OCI-LY3 (cell line): ENCODE measurements around the gene CCKAR.

Source experiments
- H2AFZ ChIP-seq: fragments of 200-600, 300-600 bp; shearing (Covaris generic); 2 replicates; pipeline ENCODE4 v1.6.0; 2014; ENCODE audit warnings: antibody characterized with exemption, low read depth, low read length
- H3K27ac ChIP-seq: fragments of 200-600, 300-600 bp; sonication (generic); 2 replicates; pipeline ENCODE4 v1.5.1; 2014; ENCODE audit warnings: mild to moderate bottlenecking, low read length, moderate library complexity, mixed read lengths
- H3K27me3 ChIP-seq: fragments of 200-600, 300-600 bp; sonication (generic); 2 replicates; pipeline ENCODE4 v1.6.1; 2014; ENCODE audit warnings: low read depth, low read length, mixed read lengths
- H3K36me3 ChIP-seq: fragments of 200-600, 300-600 bp; sonication (generic); replicated peaks from 2 replicates; pipeline ENCODE3; 2014; ENCODE audit warnings: low read depth, low read length, mixed read lengths
- H3K4me1 ChIP-seq: fragments of 300-600, 200-600 bp; sonication (generic); 2 replicates; pipeline ENCODE4 v1.6.1; 2014; ENCODE audit warnings: low read length, mixed read lengths
- H3K4me2 ChIP-seq: fragments of 200-600, 300-600 bp; sonication (generic); 2 replicates; pipeline ENCODE4 v1.6.1; 2014; ENCODE audit warnings: low read length, mixed read lengths
- H3K4me3 ChIP-seq: fragments of 300-600, 200-600 bp; sonication (generic); 2 replicates; pipeline ENCODE4 v1.5.1; 2014; ENCODE audit warnings: antibody characterized with exemption, mild to moderate bottlenecking, low read length, moderate library complexity
- H3K79me2 ChIP-seq: fragments of 300-600, 200-600 bp; shearing (Covaris generic); 2 replicates; pipeline ENCODE4 v1.6.1; 2014; ENCODE audit warnings: mild to moderate bottlenecking, low read length, mixed read lengths
- H3K9ac ChIP-seq: fragments of 300-600, 200-600 bp; shearing (Covaris generic); 2 replicates; pipeline ENCODE4 v1.6.0; 2014; ENCODE audit warnings: mild to moderate bottlenecking, low read length, moderate library complexity
- H3K9me3 ChIP-seq: fragments of 200-600, 300-600 bp; shearing (Covaris generic); 2 replicates; pipeline ENCODE4 v1.6.1; 2014; ENCODE audit warnings: low read length, mixed read lengths; ENCODE audit not compliant: insufficient read depth
- H4K20me1 ChIP-seq: fragments of 200-600, 300-600 bp; sonication (generic); 2 replicates; pipeline ENCODE4 v1.6.1; 2016; ENCODE audit warnings: low read length, mixed read lengths; ENCODE audit not compliant: insufficient read depth
- CTCF ChIP-seq: fragments of 200-600, 300-600 bp; sonication (generic); IDR thresholded peaks from 2 replicates; pipeline ENCODE4 v1.5.1; 2014; ENCODE audit warnings: antibody characterized with exemption, low read length, low read depth
- EZH2phosphoT487 ChIP-seq: fragments of 200-600 bp; shearing (Covaris generic); IDR thresholded peaks from 2 replicates; pipeline ENCODE4 v1.6.1; 2018; ENCODE audit warnings: antibody characterized with exemption, mixed run types, low read depth

The CCKAR gene

GRCh38 chr4:26529479-26529878 lies 39.2 kb upstream of the CCKAR start:
- H3K4me3 ChIP-seq: no peak overlapping the region
- H3K27ac ChIP-seq: no peak overlapping the region
- H3K9ac ChIP-seq: no peak overlapping the region
- no peaks in the 10 kb centered on the region for H4K20me1 ChIP-seq
- H3K4me1 ChIP-seq: peaks cover 3% of the 10 kb centered on the region; the same call in 1 of the 2 replicates
- H3K9me3 ChIP-seq: no peaks in the 10 kb centered on the region
- no peaks in the 10 kb centered on the region for H3K27me3 ChIP-seq
- H2AFZ ChIP-seq: no peak overlapping the region
- H3K4me2 ChIP-seq: no peak overlapping the region
- no peaks in the 10 kb centered on the region for H3K36me3 ChIP-seq
- TF ChIP-seq CTCF (no peak), EZH2phosphoT487 (no peak)
- H3K79me2 ChIP-seq: no peaks in the 10 kb centered on the region

DNA sequence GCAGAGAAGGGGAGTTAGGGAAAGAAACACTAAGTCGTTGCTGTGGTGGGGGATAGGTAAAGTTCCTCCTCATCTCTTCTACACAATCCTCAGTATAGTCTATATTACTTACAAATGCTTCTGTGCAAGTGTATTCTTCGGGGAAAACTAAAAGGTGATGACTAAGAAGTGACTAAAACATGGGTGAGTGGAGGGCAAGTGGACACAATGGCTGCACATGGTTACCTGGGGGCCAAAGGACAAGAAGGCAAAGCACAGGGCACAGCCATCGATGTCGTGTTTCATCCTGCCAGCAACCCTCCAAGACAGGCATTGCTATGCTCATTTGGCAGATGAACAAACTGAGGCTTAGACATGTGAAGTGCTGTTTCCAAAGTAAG lies 35.5 kb upstream of the CCKAR start:
- H3K36me3 ChIP-seq: no peaks in the 10 kb centered on the region
- H2AFZ ChIP-seq: no peak overlapping the region
- H3K4me1 ChIP-seq: no peaks in the 10 kb centered on the region
- no peaks in the 10 kb centered on the region for H3K9me3 ChIP-seq
- H3K9ac ChIP-seq: no peak overlapping the region
- H3K27ac ChIP-seq: no peak overlapping the region
- H3K4me3 ChIP-seq: no peak overlapping the region
- H3K79me2 ChIP-seq: no peaks in the 10 kb centered on the region
- no peaks in the 10 kb centered on the region for H4K20me1 ChIP-seq
- H3K27me3 ChIP-seq: no peaks in the 10 kb centered on the region; the same call in 1 of the 2 replicates
- no peak overlapping the region for H3K4me2 ChIP-seq
- TF ChIP-seq CTCF: no peak
- no peak for TF ChIP-seq EZH2phosphoT487

GRCh38 chr4:26525136-26525770 lies 35.0 kb upstream of the CCKAR start:
- no peaks in the 10 kb centered on the region for H3K4me1 ChIP-seq
- TF ChIP-seq CTCF (no peak), EZH2phosphoT487 (no peak)
- no peak overlapping the region for H3K4me2 ChIP-seq

GRCh38 chr4:26524011-26524410 lies 33.7 kb upstream of the CCKAR start:
- no peak overlapping the region for H3K27ac ChIP-seq
- no peak overlapping the region for H3K4me3 ChIP-seq
- no peak overlapping the region for H2AFZ ChIP-seq
- H3K79me2 ChIP-seq: no peaks in the 10 kb centered on the region
- H3K9ac ChIP-seq: no peak overlapping the region
- no peaks in the 10 kb centered on the region for H3K9me3 ChIP-seq
- no peaks in the 10 kb centered on the region for H3K36me3 ChIP-seq
- TF ChIP-seq CTCF (no peak), EZH2phosphoT487 (no peak)
- no peaks in the 10 kb centered on the region; the same call in 1 of the 2 replicates for H3K27me3 ChIP-seq
- no peaks in the 10 kb centered on the region for H3K4me1 ChIP-seq
- H4K20me1 ChIP-seq: no peaks in the 10 kb centered on the region
- no peak overlapping the region for H3K4me2 ChIP-seq

More at GRCh38 chr4:26525136-26525770, 35.0 kb upstream of the CCKAR start:
- Histone ChIP-seq H3K27me3 (no peaks in the 10 kb centered on the region; the same call in 1 of the 2 replicates), H4K20me1 (no peaks in the 10 kb centered on the region), H3K27ac (no peak overlapping the region), H3K4me3 (no peak overlapping the region), H3K9ac (no peak overlapping the region), H3K79me2 (no peaks in the 10 kb centered on the region), H3K36me3 (no peaks in the 10 kb centered on the region), H3K9me3 (no peaks in the 10 kb centered on the region), H2AFZ (no peak overlapping the region)
